Stimulated activated CD4-positive, alpha-beta T cell treated with anti-CD3 and anti-CD28 coated beads, Interleukin-15, amount 100 ng/mL, for 1 hour (primary cell): ENCODE results near the gene DYSF.

Experiments used
- DNase-seq, 2 donors: peaks; one replicate each; pipeline ENCODE4 v3.0.0-alpha.2; 2020; ENCODE audit warnings: low read depth in 1 of 2, low spot score in 1 of 2

The DYSF gene

GRCh38 chr2:71718686-71719085, 265.3 kb downstream of the DYSF start:
- no peak for DNase-seq

GRCh38 chr2:71719520-71720282, 266.3 kb downstream of the DYSF start:
- DNase-seq: no peak

GRCh38 chr2:71720283-71720560, 266.9 kb downstream of the DYSF start:
- DNase-seq: no peak

- no peak for DNase-seq
These were observed 267.4 kb downstream of the DYSF start for GRCh38 chr2:71720596-71721361.

GRCh38 chr2:71721362-71721665, 268.0 kb downstream of the DYSF start:
- DNase-seq: no peak

GRCh38 chr2:71721669-71722068, 268.3 kb downstream of the DYSF start:
- DNase-seq: no peak

GRCh38 chr2:71722286-71722685, 268.9 kb downstream of the DYSF start:
- DNase-seq: no peak

- no peak for DNase-seq
These were observed 271.4 kb downstream of the DYSF start for GRCh38 chr2:71724793-71725192.

- DNase-seq: no peak
These were observed 272.5 kb downstream of the DYSF start for GRCh38 chr2:71725836-71726235.

GRCh38 chr2:71727562-71727961, 274.2 kb downstream of the DYSF start:
- DNase-seq: no peak

- no peak for DNase-seq
These were observed 274.7 kb downstream of the DYSF start for GRCh38 chr2:71728036-71728435.

- DNase-seq: no peak
These were observed 277.5 kb downstream of the DYSF start for GRCh38 chr2:71730785-71731383.

GRCh38 chr2:71734620-71735019, 281.3 kb downstream of the DYSF start:
- no peak for DNase-seq

GRCh38 chr2:71735676-71736075, 282.3 kb downstream of the DYSF start:
- no peak for DNase-seq
